ENCODE results near the gene MBD3.

The MBD3 gene

DNA sequence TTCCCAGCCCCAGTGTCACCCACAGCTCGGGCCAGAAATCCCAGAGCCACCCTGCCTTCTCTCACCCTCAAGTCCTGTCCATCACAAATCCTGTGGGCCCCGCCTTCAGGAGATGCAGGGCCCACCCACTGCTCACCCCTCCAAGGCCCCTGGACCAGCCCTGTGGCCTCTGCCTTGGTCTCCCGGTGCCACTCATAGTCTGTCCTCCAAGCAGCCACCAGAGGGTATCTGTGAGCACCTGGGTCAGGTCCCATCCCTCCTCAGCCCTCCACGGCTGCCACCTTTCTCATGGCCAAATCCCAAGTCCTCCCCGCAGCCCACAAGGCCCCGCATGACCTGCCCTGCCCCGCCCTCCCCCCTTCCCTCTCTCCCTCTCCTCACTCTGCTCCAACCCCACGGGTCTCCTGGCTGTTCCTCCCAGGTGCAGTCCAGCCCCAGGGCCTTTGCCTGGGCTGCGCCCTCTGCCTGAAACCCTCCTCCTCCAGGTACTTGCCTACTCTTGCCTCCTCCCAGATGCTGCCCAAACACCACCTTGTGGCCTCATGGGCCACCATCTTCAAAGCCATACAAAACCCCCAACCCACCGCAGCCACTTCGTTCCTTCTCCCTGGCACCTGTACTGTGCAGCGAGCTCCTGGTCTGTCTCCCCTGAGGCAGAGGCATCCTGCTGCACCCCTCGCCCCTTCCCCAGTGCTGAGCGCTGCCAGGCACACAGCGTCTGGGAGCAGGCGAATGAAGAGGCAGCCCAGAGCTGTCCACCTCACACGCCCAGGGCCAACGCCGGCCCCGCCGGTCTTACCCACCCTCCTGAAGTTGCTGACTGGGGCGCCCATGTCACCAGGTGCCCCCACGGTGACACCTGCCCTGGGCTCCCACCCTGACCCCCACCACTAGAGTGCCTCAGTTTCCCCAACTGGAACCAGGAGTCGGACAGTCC is 25.8 kb upstream of the MBD3 start:
- DNase-seq, result peak; percentile 29

DNA sequence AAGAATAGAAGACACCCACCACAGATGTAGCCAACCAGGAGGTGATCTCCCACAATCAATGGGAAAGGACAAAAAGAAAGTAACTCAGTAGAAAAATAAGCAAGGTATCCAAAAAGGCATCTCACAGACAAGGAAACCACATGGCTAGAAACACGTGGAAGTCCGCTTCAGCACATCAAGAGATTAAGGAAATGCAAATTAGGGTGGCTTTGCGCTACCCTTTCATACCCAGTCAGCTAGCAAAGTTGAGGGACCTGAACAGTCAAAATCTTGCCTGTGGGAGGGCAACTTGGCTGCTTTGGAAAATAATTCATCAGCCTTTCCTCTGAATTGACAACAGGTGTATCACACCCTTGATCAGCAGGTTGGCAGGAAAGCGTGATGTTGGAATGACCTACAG is 24.2 kb upstream of the MBD3 start:
- no peak for DNase-seq

DNA sequence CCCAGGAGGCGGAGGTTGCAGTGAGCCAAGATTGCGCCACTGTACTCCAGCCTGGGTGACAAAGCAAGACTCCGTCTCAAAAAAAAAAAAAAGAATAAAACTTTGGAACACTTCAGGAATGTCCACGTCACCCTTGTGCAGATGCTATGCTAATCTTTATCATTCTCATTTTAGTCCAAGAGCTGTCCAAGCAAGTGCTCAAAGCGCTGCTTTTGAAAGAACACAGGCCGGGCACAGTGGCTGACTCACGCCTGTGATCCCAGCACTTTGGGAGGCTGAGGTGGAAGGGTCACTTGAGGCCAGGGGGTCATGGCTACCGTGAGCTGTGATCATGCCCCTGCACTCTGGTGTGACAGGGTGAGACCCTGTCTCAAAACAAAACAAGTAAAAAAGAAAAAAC is 23.7 kb upstream of the MBD3 start:
- no peak for DNase-seq

DNA sequence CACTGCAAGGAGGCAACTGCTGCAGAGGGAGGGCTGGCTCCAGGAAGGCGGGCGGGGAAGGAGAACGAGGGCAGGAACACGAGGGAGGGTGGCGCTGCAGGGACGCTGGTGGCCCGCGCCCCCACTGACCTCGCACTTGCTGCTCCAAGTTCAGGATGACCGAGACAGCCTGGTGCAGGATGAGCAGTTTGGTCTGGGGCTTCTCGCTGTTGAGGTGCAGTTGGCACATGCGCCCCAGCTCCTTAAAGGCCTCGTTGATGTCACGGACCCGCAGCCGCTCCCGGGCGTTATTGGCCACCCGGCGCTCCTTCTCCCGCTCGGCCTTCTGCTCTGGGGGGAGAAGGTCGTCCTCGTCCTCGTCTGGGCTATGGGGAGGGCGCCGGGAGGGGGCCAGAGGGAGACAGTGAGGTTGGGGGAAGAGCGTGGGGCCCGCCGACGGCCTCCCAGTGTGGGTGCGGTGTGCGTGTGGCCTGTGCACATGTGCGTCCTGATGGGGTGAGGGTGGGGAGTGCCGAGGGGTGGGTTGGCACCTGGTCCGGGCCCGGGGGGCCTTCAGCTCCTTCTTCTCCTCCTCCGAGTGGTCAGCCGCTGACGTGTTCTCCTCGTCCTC is 22.6 kb upstream of the MBD3 start:
- no peak for DNase-seq

DNA sequence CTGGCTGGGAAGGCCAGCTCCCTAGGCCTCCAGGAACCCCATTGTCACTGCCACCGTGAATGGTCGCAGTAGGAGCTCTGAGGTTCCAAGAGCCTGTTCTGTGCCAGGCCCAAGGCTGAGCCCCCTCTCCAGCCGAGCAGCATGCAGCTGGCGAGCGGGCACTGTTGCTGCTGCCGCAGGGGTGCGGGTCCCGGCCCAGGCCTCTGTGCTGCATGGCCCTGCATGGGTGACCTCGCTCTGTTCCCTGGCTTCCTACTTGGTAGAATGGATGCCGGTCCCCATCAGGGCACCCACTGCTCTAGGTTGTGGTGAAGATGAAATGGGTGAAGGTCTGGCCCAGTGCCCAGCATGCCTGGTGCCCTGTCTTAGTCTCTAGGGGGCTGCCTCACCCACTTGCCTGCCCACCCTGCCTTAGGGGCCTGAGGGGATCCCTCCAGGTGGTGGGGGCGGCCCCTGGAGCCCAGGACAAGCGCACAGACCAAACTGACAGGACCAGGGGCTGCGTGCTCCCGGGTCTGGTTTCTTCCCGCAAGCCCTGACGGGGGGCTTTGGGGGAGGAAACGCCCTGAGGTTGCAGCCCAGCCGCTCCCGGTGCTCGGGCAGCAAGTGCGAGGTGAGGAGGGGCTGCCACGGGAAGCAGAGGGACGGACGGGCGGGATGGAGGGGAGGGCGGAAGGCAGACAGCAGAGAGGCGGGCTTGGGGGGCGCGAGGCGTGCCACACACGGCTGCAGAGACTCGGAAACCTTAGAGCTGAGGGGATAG is 21.3 kb upstream of the MBD3 start:
- no peak for DNase-seq

DNA sequence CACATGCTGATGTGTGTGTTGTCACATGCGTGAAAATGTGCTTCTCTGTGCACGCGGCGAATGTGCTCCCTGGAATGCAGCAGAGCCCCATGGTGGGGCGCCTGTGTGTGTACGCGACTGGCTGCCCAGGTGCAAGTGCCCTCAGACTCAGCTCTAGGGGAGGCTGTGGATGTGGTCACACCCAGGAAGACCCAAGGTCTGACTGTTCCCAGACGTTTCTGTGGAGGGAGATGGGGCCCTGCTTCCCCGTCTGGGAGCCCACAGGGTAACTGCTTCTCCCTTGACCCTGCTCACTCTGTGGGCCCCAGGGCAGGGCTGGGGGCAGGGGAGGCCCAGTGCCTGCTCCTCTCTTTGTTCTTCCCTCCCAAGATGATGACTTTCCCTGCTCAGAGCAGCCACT is 20.5 kb upstream of the MBD3 start:
- DNase-seq, result no peak

DNA sequence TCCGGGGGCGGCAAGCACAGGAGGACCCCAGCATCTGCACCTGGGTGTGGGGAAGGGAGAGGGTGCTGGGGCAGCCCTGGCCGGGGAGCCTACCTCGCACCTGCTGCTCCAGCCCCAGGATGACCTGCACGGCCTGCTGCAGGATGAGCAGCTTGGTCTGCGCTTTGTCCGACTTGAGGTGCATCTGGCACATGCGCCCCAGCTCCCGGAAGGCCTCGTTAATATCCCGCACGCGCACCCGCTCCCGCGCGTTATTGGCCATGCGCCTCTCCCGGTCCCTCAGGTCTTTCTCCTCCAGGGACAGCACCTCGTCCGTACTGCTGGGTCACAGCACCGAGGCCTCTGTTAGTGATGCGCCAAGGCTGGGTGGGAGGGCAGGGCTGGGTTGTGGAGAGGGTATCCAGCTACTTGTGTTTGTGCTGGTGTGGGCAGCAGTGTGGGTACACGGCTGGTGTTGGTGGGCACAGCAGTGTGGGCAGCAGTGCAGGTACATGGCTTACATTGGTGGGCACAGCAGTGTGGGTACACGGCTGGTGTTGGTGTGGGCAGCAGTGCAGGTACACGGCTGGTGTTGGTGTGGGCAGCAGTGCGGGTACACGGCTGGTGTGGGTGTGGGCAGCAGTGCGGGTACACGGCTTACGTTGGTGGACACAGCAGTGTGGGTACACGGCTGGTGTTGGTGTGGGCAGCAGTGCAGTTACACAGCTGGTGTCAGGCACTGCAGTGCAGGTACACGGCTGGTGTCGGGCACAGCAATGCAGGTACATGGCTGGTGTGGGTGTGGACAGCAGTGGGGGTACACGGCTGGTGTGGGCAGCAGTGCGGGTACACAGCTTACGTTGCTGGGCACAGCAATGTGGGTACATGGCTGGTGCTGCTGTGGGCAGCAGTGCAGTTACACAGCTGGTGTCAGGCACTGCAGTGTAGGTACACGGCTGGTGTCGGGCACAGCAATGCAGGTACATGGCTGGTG is 19.7 kb upstream of the MBD3 start:
- no peak for DNase-seq

DNA sequence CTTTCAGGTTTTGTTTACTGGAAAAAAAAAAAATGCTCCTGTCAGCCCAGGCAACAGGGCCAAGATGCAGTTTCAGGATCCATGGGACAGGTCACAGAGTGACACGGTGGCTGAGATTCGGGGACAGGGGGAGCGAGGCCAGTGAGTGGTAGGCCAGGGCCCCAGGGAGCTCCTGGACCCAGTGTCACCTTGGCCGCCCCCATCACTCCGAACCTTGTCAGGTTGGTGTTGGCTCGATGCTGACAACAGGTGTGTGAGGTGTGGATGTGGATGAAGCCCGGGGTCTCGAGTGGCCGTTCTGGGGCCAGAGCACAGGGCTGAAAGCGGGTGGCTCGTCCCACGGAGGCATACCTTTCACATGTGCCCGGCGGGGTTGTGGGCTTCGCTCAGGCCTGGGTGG is 18.7 kb upstream of the MBD3 start:
- DNase-seq, result no peak

DNA sequence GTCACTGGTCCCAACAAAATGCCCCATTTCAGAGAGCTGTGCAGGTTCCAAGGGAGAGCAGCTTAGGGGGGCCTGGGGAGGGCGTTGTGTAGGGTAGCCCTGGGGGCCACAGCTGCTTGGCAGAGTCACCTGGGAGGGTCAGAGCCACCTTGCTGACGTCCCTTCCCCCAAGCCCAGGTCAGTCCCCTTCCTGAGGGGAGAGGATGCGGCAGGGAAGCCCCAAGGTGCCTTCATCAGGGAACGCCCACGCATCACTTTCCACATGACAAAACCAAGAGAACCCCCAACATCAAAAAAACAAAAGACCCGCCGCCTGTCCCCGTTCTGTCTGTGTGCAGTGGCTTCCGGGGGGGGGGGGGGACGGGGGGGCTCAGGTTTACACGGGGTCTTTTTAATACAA is 17.9 kb upstream of the MBD3 start:
- DNase-seq, result no peak

DNA sequence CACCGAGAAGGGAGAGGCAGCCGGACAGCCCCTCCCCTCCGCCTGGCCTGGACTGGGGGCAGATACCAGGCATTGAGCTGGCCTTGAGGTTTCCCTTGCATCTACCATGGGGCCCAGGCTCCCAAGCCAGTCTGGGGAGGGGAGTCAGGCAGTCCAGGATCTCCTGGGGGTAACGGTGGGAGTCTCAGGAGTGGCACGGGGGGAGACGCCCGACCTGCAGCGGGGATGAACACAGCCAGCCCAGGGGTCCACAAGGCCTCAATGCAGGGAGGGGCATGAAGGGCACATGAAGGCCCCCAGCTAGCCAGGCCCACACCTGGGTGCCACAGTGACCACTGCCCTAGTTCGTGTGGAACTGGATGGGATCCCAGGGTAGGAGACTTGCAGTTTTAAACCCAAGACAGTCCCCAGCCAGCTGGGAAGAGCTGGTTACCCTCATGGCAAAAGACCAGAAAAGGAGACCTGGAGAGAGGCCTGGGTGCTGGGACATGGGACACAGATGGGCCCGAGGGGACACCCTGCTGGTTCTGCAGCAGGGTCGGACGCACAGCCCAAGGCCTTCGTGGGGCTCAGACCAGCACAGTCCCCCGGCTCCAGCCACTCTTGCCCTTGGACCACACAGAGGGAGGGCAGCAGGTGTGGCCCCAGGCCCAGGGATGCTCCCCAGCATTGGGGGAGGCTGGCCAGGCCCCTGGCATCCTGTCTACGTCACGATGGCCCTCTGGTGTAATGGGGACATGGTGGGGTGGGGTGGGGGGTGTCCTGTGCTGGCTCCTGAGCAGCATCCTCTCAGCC is 17.2 kb upstream of the MBD3 start:
- no peak for DNase-seq

DNA sequence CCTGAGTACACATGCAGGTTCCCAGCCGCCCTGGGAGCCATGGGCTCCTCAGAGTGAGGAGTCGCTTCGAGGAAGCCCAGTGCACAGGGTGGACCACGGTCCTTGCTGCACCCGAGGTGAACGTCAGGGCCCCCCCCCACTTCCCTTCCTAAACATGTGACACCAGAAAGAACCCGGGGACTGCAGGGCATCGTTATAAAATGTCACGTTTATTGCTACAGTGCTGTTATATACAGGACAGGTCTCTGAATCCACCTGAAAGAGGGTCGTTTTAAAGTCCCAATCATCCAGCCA is 16.4 kb upstream of the MBD3 start:
- no peak for DNase-seq

DNA sequence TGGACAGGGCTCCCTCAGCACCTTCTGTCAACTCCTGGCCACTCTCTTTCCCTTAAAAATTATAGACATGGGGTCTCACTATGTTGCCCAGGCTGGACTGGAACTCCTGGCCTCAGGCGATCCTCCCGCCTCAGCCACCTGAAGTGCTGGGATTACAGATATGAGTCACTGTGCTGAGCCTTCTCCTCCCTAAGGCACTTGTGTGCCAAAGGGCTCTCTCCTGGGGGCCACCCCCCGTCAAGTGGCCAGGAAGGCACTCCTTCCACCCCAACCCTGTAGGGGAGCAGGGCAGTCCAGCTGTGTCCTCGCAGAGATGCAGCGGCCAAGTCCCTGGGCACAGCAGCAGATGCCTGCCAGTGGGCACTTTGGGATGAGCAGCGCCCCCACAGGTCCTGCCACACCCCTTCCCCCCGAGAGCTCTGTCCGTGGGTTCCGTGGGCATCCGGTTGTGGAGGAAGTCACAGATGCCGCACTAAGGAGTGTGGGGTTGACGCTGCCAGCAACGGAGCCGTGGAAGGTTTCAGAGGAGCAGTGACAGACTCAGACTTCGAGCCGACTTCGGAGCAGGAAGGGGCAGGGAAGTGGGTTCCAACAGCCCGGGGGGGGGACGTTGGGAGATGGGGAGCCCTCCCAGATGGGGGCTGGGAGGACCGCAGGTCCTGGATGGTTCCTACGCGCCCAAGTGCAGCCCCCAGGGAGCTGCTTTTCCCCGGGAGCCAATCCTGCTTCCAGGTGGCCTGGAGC is 15.9 kb upstream of the MBD3 start:
- no peak for DNase-seq

DNA sequence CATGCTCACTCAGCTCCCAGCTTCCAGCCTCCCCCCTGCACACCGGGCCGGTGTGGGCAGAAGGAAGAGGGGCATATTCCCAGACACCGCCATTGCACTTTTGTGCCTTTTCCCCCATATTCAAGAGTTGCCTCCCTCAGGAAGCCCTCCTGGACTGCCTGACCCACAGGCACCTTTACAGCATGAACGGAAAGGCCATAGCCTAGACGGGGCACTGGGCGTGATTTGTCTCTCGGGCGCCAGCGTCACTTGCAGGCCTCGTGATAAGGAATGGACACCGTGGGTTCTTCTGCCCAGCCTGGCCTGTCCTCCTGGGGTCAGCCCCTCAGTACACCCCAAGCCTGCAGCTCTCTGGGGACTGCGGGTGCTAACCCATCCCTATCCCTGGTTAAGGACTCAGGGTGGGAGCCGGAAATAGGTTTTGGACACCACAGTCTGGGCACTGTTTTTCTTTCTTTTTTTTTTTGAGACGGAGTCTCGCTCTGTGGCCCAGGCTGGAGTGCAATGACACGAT is 13.5 kb upstream of the MBD3 start:
- no peak for DNase-seq

DNA sequence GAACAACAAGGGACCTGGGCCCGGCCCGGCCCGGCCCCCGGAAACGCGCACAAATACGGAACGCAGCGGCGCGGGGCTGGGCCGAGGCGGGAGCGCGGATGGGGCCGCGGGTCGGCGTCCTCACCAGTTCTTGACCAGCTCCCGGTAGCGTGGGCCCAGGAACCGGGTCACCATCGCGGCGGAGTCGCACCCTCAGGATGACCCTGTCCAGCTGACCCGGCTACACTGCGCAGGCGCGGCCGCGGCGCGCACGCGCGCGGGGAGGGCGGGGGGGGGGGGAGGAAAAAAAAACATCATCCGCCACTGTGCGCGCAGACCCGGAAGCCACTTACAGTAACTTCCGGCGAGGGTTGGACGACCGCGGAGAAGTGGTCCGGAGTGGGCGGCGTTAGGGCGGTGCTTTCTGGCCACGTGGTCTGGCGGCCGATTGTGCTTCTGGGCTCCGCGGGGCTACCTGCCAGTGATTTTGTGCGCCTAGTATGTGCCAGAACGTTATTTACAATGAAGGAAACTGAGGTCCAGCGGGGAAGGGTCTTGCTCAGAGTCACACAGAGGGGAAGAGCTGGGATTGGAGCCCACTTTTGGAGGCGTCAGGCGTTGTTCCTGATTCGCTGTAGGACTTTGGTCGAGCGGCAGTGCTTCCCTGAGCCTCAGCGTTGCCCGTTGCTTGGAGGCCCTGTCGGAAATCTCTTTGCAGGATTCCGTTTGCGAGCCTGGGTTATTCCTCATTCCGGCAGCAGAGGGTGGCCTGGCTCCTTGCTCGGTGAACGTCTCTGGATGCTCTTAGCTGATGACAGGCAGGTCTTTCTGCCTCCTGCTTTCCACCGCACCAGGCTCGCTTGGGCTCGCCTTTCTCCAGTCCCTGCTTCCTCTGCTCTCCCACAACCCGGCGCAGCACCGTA is 12.8 kb upstream of the MBD3 start, which contains the start of gene UQCR11:
TSS of gene UQCR11 (minus strand) at position 227 of the 902 bp plus-strand sequence. CDS start at position 174, 53 bp downstream.
- DNase-seq, result peak; percentile 94

DNA sequence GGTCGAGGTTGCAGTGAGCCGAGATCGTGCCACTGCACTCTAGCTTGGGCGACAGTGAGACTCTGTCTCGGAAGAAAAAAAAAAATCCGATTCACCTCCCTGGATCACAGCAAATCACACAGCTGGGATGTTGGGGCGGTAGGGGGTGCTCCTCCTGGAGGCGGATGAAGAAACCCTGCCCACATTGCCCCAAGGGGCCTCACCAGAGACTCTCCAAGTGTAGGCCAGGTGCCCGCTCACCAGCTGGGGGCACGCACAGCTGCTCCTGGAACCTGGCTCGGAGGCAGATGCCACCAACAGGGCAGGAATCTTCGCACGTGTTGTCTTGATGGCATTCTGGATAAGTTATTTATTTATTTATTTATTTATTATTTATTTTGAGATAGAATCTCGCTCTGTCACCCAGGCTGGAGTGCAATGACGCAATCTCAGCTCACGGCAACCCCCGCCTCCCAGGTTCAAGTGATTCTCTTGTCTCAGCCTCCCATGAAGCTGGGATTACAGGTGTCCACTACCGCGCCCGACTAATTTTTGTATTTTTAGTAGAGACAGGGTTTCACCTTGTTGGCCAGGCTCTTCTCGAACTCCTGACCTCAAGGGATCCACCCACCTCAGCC is 9.5 kb upstream of the MBD3 start:
- DNase-seq, result no peak

DNA sequence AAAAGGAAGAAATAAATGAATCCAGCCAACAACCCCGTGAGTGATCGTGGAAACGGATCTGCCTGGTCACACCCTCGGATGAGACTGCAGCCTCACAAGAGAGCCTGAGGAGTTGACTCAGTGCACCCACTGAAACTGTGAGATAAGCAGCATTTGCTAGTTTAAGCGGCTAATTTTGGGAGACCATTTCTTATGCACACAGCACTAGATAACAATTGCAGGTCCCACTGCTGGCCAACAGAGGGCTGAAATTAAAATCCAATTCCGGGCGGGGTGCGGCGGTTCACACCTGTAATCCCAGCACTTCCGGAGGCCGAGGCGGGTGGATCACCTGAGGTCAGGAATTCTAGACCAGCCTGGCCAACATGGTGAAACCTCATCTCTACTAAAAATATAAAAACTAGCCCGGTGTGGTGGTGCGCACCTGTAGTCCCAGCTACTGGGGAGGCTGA is 9.0 kb upstream of the MBD3 start:
- DNase-seq, result no peak

DNA sequence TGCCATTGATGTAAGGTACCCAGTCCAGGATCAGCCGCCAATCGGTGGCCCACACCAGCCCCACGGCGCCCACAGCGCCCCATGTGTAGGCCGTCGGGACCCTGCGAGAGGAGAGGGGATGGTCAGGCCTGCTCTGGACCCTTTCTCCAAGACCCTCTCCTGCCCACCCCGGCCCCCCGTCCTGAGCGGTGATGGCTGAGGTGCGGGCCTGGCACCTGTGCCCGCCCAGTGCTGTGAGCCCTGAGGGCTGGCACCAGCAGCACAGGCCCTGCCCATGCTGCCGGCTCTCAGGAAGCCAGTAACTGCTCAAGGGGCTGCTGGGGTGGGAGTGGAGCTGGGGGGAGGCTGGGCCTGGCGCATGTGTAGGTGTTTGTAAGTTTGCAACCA is 6.8 kb upstream of the MBD3 start:
- no peak for DNase-seq

DNA sequence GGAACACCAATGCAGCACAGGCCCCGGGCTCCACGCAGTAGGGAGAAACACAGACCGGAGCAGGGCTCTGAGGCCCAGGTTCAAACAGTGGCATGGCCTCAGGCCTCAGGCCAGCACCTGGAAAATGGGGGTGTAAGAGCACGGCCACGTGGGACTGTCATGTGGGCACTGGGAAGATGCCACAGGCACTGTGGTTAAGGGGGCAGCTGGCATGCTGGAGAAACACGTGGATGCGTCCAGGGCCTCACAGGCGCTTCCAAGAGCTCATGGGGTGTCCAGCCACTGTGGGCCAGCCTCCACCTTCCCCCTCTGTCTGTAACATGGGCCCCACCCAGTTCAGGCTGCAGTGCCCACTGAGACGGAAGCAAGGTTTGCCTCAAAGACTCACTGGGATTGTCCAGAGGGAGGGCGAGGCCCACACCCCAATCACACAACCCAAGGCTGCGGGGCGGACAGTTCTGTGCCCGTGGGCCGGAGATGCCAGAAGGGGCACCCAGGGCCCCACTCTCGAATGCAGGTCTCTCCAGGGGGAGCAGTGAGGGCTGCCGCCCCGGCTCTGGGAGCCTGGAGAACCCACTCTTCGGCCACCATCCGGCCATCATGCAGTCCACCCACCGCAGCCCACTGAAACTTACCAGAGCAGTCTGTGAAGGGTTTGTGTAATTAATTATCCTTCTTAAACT is 6.3 kb upstream of the MBD3 start:
- no peak for DNase-seq

DNA sequence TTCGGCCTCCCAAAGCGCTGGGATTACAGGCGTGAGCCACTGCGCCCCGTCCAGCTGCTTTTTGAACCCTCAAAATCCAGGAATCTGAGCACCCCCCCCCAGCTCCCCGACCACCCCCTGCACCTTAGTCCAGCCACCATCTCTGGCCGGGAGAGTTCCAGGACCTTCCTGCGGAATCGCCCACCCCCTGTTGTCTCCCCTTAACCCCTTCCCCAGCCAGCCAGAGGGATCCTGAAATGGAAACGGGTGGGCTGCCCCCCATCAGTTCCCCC is 772 bp upstream of the MBD3 start:
- DNase-seq, result no peak
